Pancreas (tissue), 10 donors: ENCODE measurements around the gene SDHAF1. TPM values are rescaled to one million over a fixed set of nuclear protein-coding genes. Genes with fewer than 3 reads are reported as not detected.
A peak's percentile ranks its signal among the peaks of the same experiment; 100 is the strongest.
"Not testable (repeated sequence)": the region's sequence is repeated elsewhere in the genome, so short reads cannot be mapped to it uniquely, and the experiment has no call there.

Experiments used
- ATAC-seq, 4 donors: fragments of 200-7000 bp; cut with Tn5 transposase; one replicate each; pipeline versions ENCODE4 v1.8.0 to v1.9.1; 2020; ENCODE audit warnings: mild to moderate bottlenecking in 4 of 4, moderate library complexity in 4 of 4
- DNase-seq, 6 donors: peaks; one replicate each; pipeline ENCODE4 v3.0.0-alpha.2; 2020
- FAIRE-seq: peaks from 2 replicates; lab custom pipeline; 2012; peaks lifted over from hg19 to GRCh38; lab: Jason Lieb, UNC
- H3K27ac ChIP-seq, 4 donors: fragments of 200-600 bp; sonication (generic); 1 replicate in 3 of 4; 2 replicates in 1 of 4; pipeline versions ENCODE4 v1.5.0 to v1.8.0; 2020
- H3K27me3 ChIP-seq, 4 donors: fragments of 200-600 bp; one replicate each; pipeline ENCODE4 v1.8.0; 2021
- H3K36me3 ChIP-seq, 3 donors: fragments of 200-600 bp; sonication (generic) in 1 of 3; one replicate each; pipeline versions ENCODE4 v1.5.0 to v1.8.0; 2020 to 2021
- H3K4me1 ChIP-seq, 3 donors: fragments of 200-600 bp; one replicate each; pipeline ENCODE4 v1.8.0; 2021
- H3K4me3 ChIP-seq, 4 donors: fragments of 200-600 bp; sonication (generic) in 2 of 4; one replicate each; pipeline versions ENCODE4 v1.5.0 to v1.8.0; 2020 to 2021
- H3K9me3 ChIP-seq, 4 donors: fragments of 200-600 bp; one replicate each; pipeline ENCODE4 v1.8.0; 2021
- WGBS, 2 donors: extraction: QIAGEN DNeasy Blood & Tissue Kit; methylation state at CpG; one replicate each; pipeline ENCODE4 v1.1.7; 2013; 5-methylcytosine and 5-hydroxymethylcytosine counted together
- intact Hi-C, 3 donors: fragments of 100-400 bp; cut with DNase I; formaldehyde crosslinking; loops; one replicate each; pipeline versions ENCODE4 v1.11.1 to v1.14.2; 2022
- polyA plus RNA-seq, 2 donors: library from polyadenylated mRNA; stranded (reverse); fragments of 200-250 nt; gene quantifications; one replicate each; pipeline ENCODE4 v1.2.3, GENCODE V29; 2013
- total RNA-seq, 6 donors: library from RNA; stranded (reverse); fragmentation: NEBNext Ultra II Directional in 4 of 6; extraction: Animal tissue kit (Norgen Biotek cat#: 25700) in 4 of 6; gene quantifications; one replicate each; pipeline versions ENCODE4 v1.2.1 to v1.2.4, GENCODE V29; 2021 to 2023
- TF ChIP-seq, protein P1 (sequence below), 4 donors: fragments of 200-600 bp; sonication (generic) in 3 of 4; IDR thresholded peaks; one replicate each; pipeline versions ENCODE4 v1.5.0 to v1.8.0; 2021; ENCODE audit warnings: antibody characterized with exemption in 4 of 4
- donor health status: healthy with polysubstance abuse.
- donor health status: DM: no; HTN: no; CAD: no; lungs with moderate emphysema.
- donor health status: DM: no; HTN: no; CAD: no.
- donor health status: control.
- donor health status: control.
- donor health status: Bipolar disorder and iron deficiency.
- donor health status: DM: yes; HTN: yes; CAD: no.
- donor health status: DM: no; HTN: no; CAD: no.
- donor health status: DM: no; HTN: no; CAD: no.
- donor health status: DM: yes; HTN: yes; CAD: no.

SDHAF1 gene
- total RNA-seq: 10 to 100 TPM in 5 of 6 donors, 1 to 10 TPM in 1; 8.7 to 16.6 (median 10.8) TPM
- polyA plus RNA-seq: 10 to 100 TPM; 15.8 to 21.0 TPM

DNA sequence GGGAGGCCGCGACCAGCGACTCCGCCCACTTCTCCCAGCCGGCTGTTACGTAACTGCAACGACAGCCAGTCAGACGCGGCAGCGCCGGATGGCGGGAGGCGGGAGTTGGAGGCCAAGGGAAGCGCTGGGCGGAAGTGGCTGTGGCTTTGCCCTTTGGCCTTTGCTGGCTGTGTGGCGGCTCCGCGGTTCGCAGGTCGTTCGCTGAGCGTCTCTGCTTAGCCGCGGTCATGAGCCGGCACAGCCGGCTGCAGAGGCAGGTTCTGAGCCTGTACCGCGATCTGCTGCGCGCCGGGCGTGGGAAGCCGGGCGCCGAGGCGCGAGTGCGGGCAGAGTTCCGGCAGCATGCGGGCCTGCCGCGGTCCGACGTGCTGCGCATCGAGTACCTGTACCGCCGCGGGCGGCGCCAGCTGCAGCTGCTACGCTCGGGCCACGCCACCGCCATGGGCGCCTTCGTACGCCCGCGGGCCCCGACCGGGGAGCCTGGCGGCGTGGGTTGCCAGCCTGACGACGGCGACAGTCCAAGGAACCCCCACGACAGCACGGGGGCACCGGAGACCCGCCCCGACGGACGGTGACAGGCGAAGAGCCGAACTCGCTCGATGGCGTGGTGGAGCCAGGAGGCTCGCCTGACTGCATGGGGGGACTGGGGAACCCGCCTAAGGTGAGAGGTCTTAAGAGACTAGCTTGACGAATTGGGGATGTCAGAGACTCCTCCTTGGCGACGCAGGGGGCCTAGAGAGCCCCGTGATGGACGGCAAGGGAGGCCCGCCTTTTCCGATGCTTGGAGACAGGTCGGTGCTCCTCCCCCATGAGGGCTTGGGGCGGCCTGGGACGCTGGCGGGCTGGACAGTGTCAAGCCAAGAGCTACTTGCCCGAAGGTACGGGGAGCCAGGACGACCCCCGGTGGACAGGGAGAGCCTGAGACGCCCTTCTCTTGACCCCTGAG is at the start of gene SDHAF1:
TSS of gene SDHAF1 (plus strand) at position 141 of the 946 bp plus-strand sequence. CDS start at position 228, 87 bp downstream.
- H3K4me3 ChIP-seq: peak within 1 kb of the TSS; percentile 71 to 99 (median 80)
- no peaks in the 10 kb centered on the region for H3K9me3 ChIP-seq
- H3K36me3 ChIP-seq: no peaks in the 10 kb centered on the region
- intact Hi-C loops: no loop called here
- peaks cover 0 to 11% (median 4%) of the 10 kb centered on the region in 3 donors for H3K4me1 ChIP-seq
- peak within 1 kb of the TSS; percentile 68 to 88 (median 77) for H3K27ac ChIP-seq
- WGBS, 2 donors: 0 to 1% methylated on average over 82 to 97 of the region's 97 CpGs
- TF ChIP-seq, protein P1, sequence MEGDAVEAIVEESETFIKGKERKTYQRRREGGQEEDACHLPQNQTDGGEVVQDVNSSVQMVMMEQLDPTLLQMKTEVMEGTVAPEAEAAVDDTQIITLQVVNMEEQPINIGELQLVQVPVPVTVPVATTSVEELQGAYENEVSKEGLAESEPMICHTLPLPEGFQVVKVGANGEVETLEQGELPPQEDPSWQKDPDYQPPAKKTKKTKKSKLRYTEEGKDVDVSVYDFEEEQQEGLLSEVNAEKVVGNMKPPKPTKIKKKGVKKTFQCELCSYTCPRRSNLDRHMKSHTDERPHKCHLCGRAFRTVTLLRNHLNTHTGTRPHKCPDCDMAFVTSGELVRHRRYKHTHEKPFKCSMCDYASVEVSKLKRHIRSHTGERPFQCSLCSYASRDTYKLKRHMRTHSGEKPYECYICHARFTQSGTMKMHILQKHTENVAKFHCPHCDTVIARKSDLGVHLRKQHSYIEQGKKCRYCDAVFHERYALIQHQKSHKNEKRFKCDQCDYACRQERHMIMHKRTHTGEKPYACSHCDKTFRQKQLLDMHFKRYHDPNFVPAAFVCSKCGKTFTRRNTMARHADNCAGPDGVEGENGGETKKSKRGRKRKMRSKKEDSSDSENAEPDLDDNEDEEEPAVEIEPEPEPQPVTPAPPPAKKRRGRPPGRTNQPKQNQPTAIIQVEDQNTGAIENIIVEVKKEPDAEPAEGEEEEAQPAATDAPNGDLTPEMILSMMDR (IDR thresholded peaks at IDR 0.05): no peak
- DNase-seq (peak; percentile 97 to 99 (median 97)), ATAC-seq (peak; percentile 95 to 98 (median 96)), FAIRE-seq (no peak)
- H3K27me3 ChIP-seq: no peaks in the 10 kb centered on the region

DNA sequence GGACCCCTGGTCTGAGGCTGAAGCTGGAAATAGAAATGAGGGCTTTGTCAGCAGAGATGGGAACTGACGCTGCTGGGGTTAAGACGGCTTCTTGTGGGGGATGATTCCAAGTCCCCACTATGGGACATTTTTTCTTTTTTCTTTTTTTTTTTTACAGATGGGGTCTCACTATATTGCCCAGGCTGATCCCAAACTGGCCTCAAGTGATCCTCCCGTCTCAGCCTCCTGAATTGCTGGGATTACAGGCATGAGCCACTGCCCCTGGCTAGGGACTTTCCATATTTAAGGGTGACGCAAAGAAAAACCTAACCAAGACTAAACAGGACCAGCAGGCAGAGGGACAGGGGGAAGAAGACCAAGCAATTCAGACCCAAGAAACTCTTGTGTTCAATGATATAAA is 48.8 kb upstream of the SDHAF1 start:
- H3K9me3 ChIP-seq: no peaks in the 10 kb centered on the region
- WGBS, 2 donors: 87 to 93% methylated on average over 4 of the region's 4 CpGs
- DNase-seq (no peak), ATAC-seq (no peak), FAIRE-seq (no peak)
- no peaks in the 10 kb centered on the region for H3K4me1 ChIP-seq
- no peak overlapping the region for H3K4me3 ChIP-seq
- H3K27ac ChIP-seq: no peak overlapping the region
- TF ChIP-seq, protein P1 (IDR thresholded peaks at IDR 0.05): no peak
- intact Hi-C loops: no loop called here
- no peaks in the 10 kb centered on the region for H3K27me3 ChIP-seq
- no peaks in the 10 kb centered on the region for H3K36me3 ChIP-seq

GRCh38 chr19:35949131-35949530 is 45.9 kb upstream of the SDHAF1 start:
- no peaks in the 10 kb centered on the region for H3K27me3 ChIP-seq
- intact Hi-C loops: no loop called here
- FAIRE-seq: no peak
- ATAC-seq: no peak
- TF ChIP-seq, protein P1 (IDR thresholded peaks at IDR 0.05): no peak
- no peaks in the 10 kb centered on the region for H3K36me3 ChIP-seq
- no peak overlapping the region for H3K4me3 ChIP-seq
- WGBS, 2 donors: 12 to 18% methylated on average over 2 of the region's 2 CpGs
- no peaks in the 10 kb centered on the region for H3K4me1 ChIP-seq
- no peaks in the 10 kb centered on the region for H3K9me3 ChIP-seq
- no peak for DNase-seq
- H3K27ac ChIP-seq: no peak overlapping the region

DNA sequence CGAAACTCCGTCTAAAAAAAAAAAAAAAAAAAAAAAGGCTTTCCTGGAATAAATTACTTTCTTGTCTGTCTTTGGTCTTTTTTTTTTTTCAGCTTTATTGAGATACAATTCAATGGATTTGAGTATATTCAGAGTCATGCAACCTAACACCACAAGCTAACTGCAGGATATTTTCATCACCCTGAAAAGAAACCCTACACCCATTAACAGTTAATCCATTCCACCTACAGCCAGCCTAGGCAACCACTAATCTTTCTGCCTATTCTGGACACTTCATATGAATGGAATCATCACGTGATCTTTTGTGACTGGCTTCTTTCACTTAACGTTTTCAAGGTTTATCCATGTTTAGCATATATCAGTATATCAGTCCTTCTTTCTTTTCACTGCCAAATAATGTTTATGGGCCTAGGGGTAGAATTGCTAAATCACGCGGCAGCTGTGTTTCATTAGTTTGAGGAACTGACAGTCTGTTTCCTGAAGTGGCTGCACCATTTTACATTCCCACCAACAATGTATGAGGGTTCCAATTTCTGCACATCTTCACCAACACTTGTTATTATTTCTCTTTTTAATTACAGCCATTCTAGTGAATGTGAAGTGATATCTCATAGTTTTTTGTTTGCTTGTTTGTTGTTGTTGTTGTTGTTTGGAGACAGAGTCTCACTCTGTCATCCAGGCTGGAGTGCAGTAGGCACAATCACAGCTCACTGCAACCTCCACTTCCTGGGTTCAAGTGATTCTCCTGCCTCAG is 38.9 kb upstream of the SDHAF1 start:
- DNase-seq (no peak), FAIRE-seq (no peak), ATAC-seq (no peak)
- Histone ChIP-seq H3K27ac (no peak overlapping the region), H3K9me3 (no peaks in the 10 kb centered on the region), H3K36me3 (no peaks in the 10 kb centered on the region), H3K4me1 (peaks cover 0 to 7% (median 0%) of the 10 kb centered on the region in 3 donors), H3K27me3 (peaks cover 0 to 17% (median 4%) of the 10 kb centered on the region in 4 donors), H3K4me3 (no peak overlapping the region)
- TF ChIP-seq, protein P1 (IDR thresholded peaks at IDR 0.05): no peak
- intact Hi-C loops: no loop called here
- 61 to 65% methylated on average over 6 of the region's 6 CpGs for WGBS, 2 donors

- H3K4me3 ChIP-seq, FAIRE-seq, H3K27ac ChIP-seq, H3K4me1 ChIP-seq, H3K9me3 ChIP-seq, intact Hi-C loops, DNase-seq, H3K36me3 ChIP-seq, ATAC-seq: not testable (repeated sequence)
- WGBS, 2 donors: 67 to 69% methylated on average over 8 of the region's 8 CpGs
- peaks cover 0 to 22% (median 4%) of the 10 kb centered on the region in 4 donors for H3K27me3 ChIP-seq
Measured at GRCh38 chr19:35957411-35957810, 37.6 kb upstream of the SDHAF1 start.
